Measurements from ENCODE around the gene NFAT5.
"Not testable (repeated sequence)": the region's sequence is repeated elsewhere in the genome, so short reads cannot be mapped to it uniquely, and the experiment has no call there.

NFAT5 gene

GRCh38 chr16:69555867-69556266, 9.9 kb upstream of the NFAT5 start:
- DNase-seq, result no peak

GRCh38 chr16:69559164-69559563, 6.6 kb upstream of the NFAT5 start:
- DNase-seq, result no peak

DNA sequence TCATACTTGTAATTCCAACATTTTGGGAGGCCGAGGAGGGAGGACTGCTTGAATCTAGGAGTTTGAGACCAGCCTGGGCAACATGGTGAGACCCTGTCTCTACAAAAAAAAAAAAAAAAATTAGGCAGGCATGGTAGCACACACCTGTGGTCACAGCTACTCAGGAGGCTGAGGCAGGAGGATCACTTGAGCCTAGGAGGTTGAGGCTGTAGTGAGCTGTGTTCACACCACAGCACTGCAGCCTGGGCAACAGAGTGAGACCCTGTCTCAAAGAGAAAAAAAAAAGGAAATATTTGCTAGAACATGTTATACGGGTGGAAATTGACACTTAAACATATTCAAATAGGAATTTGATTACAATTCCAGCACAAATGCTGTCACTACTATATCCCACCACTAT, 4.4 kb upstream of the NFAT5 start:
- DNase-seq, result not testable (repeated sequence)

GRCh38 chr16:69561901-69562300, 3.9 kb upstream of the NFAT5 start:
- DNase-seq, result no peak

- DNase-seq, result no peak
These were observed 3.0 kb upstream of the NFAT5 start for GRCh38 chr16:69562813-69563212.

DNA sequence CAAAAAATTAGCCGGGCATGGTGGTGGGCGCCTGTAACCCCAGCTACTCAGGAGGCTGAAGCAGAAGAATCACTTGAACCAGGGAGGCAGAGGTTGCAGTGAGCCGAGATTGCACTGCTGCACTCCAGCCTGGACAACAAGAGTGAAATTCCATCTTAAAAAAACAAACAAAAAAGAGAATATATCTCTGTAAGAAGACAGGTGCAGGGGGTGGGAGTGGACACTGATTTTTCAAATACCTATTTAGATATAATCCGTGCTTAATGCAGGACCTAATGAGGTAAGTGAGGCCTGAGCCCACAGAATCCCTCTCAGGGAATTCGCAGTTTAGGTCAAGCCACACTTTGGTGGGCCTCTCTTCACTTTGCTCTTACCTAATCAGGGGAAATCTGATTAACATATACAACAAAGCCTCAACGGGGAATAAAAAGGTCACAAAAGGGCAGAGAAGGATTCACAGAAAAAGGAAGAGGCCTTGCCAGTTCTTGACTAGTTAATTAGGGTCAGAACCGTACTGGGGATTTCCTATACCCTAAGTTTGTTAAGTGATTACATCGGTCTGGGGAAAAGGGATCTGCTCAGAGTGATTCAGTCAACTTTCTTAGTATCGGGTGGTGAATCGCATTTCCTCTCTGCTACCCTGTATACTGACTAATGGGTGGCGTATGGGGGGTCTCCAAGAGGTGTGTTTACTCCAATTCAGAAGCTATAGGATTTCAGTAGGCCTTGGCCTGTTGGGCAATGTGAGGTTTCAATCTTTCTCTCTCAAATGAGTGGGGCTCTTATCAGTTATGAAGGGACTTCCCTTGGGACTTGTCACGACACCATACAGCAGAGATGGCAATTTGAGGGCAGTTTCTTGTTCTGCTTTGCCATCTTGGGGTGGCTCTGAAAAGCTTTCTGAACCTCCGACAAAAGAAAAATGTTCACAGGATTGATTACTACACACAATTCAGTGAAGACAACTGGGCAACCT, 1.9 kb upstream of the NFAT5 start:
- peak; percentile 8 for DNase-seq

DNA sequence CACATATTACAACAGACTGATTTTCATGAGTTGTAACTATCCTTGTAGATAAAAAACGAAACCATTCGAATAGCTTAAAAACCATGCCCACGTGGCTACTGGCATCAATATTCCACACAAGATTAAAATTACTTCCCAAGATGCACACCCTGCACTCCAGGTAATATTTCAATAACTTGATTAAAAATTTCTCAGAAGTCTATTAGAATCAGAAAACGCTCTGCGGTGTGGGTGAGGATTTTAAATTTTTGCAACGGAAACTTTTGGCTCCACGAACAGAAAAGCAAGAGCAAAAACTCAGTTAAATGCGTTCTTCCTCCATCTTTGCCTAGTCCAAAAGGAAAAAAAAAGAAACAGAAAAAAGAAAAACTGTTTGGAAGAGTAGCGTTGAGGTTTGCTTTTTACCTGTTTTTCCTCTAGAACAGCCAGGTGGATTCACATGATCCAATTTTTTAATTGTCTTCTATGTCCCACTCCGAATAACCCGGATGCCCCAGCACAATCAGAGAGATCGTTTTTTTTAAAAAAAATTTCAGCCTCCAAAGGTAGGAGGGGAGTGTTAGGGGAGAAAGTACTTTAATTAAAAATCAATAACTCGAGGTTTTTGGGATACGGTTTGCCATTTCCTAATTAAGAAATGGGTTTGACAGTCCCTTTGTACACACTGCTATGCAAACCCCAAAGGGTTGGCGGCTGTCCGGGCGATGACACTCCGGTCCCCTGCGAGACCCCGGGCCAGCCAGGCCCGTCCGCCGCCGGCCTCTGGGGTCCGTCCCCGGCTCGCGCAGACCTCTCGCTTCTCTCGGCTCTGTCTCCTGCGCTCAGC, 708 bp upstream of the NFAT5 start:
- DNase-seq, result no peak

GRCh38 chr16:69566240-69566980, 644 bp downstream of the NFAT5 start:
- no peak for DNase-seq

DNA sequence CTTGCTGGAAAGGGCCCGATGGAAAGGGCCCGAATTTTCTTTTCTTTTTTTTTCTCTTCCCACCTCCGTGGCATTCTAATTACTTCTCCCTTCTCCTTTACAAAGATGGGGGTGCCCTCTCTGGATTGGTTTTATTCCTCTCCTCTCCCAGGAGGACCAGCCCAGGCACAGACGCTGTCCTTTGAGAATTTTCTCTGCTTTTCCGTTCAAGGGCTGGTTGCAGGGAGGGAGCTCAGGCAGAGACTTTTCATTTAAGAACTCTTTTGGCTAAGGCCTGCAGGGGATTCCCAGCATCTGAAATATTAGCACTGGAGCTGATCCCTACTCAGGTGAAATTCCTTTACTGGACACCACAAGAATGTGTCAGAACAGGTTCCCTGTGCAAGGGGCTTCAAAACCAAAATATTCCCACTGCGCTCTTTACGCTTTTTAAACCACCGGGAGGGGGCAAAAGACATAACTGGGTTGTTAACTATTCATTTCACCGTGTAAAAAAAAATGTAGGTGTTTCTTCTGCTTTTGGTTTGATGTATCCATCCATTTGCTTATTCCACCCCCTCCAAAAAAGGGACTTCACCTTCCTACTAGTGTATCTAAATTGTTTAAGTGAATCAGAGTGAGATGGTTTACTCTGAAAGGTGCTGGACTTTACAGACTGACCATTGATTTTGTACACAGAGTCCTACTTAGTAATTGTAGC, 1.4 kb downstream of the NFAT5 start:
- no peak for DNase-seq

DNA sequence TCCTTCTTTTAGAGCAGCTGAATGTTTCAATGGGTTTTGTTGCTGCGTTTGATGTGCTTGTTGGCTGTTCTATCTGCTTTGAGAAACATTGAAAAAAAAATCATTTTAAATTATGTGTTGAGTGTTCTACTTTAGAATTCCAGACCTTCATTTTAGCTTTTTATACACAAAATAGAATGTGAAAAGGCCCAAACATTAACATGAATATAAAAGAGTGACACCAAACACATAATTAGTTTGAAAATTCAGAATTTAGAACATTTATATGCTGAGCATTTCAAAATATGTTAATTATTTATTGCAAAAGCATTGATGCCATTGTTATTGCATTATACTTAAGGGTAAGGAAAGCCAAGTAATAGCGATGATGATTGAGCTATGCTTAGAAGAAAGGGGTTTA, 2.9 kb downstream of the NFAT5 start:
- no peak for DNase-seq

DNA sequence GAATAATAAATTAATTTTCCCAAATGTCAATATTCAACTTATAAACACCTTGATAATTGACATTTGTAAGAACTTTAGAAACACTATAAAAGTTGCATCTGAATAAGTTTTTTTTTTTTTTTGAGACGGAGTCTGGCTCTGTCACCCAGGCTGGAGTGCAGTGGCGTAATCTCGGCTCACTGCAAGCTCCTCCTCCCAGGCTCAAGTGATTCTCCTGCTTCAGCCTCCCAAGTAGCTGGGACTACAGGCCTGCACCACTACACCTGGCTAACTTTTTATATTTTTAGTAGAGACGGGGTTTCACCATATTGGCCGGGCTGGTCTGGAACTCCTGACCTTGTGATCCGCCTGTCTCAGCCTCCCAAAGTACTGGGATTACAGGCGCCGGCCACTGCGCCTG, 13.0 kb downstream of the NFAT5 start:
- DNase-seq, result not testable (repeated sequence)

GRCh38 chr16:69579783-69580481, 14.2 kb downstream of the NFAT5 start:
- DNase-seq, result no peak

GRCh38 chr16:69581297-69581696, 15.5 kb downstream of the NFAT5 start:
- no peak for DNase-seq

DNA sequence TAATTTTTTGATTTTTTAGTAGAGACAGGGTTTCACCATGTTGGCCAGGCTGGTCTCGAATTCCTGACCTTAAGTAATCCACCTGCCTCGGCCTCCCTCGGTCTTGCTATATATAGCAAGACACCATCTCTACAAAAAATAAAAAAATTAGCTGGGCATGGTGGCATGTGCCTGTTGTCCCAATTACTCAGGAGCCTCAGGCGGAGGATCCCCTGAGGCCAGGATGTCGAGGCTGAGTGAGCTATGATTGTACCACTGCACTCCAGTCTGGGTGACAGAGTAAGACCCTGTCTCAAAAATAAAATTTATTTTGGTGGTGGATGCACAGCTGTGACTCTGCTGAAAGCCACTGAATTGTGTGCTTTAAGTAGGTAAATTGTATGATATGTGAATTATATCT, 18.7 kb downstream of the NFAT5 start:
- not testable (repeated sequence) for DNase-seq

DNA sequence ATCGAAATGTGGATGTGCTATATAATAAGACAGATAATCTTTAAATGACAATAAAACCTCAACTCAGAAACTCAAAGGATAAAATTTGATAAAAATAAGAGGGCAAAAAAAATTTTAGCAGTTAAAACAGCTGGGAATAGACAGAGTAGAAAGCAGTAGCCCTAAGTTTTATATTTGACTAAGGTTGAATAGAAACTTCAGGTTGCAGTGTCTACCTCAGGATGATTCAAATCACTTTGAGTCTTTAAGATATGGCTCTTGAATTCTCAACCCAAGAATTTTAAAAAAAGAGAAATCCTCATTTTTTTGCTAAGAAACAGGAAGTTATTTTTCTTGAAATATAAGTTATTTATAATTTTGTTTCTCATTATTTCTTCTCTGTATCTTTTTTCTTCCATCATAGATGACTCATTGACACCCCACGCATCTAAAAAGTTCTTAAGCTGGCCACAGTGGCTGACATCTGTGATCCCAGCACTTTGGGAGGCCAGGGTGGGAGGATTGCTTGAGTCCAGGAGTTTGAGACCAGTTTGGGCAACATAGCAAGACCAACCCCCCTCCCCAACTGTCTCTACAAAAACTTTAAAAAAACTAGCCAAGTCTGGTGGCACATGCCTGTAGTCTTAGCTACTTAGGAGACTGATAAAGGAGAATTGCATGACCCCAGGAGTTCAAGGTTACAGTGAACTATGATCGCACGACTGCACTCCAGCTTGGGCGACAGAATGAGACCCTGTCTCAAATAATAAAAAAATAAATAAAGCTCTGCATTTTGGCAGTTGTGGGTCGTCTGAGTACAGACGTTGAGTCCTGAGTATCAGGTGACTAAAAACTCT, 23.9 kb downstream of the NFAT5 start:
- no peak for DNase-seq

DNA sequence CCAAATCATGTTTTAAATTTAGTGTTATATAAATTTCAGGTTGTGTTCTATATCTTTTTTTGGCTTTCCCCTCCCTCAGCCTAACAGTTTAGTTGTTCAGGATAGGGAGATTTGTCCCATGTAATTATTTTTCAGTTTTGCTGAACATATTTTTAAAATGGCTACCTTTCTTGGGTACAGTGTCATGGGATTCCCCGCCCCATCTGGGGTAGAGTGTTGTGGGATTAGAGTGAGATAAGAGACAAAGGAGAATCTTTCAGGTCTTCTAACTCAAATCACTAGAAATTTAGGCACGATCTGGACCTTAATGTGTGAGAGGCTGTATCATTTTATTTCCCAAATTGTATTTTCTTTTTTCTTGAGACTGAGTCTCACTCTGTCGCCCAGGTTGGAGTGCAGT, 24.8 kb downstream of the NFAT5 start:
- no peak for DNase-seq

GRCh38 chr16:69593751-69594255, 28.0 kb downstream of the NFAT5 start:
- DNase-seq, result no peak

DNA sequence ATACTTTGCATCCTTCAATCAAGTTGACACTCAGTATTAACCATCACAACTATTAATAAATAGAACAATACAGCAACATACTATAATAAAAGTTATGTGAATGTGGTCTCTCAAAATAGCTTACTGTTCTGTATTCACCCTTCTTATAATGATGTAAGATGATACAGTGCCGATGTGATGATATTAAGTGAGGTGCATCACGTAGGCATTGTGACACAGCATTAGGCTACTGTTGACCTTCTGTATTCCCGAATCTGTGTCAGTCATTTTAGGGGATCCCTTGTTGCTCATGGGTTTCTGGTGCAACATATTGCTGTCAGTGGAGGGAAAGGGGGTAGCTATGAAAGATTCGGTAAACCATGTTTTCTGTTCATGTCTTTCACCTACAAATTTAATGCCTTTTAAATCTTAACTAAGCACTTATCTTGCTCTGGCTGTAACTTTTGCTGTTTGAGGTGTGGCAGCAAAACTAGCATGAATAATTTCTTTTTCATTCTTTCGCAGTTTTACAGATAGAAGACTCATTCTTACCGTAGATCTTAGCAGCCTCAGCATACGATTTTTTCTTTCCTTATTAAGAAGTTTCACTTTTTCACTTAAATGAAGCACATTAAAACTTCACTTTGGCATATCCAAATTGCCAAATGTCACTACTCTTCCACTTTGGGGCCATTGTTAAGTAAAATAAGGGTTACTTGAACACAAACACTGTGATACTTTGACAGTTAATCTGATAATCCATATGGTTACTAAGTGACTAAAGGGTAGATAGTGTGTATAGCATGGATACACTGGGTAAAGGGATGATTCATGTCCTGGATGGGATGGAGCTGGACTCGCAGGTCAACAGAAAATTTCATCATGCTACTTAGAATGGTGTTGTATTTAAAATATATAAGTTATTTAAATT, 29.6 kb downstream of the NFAT5 start:
- DNase-seq, result no peak

DNA sequence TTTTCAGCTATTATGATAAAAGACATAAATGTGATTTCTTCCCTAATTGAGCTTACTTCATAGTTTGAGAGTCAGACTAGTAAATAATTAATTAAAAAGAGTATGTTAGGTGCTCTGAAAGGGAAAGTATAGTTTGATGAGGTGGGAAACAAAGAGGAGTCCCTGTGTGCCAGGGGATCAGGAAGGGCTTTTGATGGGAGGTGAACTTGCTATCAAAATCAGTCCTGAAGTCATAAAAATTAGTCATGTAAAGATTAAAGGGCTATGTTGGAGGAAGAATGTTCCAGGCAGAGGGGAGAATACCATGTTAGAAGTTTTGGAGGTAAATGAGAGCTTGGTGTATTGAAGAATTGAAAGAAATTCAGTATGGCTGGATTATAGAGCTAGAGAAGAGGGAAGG, 31.0 kb downstream of the NFAT5 start:
- DNase-seq, result no peak

GRCh38 chr16:69598045-69598444, 32.3 kb downstream of the NFAT5 start:
- DNase-seq, result no peak
